K562 (cell line): ENCODE measurements around the gene B4GALT1. TPM values are rescaled to one million over a fixed set of nuclear protein-coding genes. Genes with fewer than 3 reads are reported as not detected.

Experiments
- ATAC-seq: fragments of 200-7000 bp; cut with Tn5 transposase; 3 replicates; pipeline ENCODE4 v1.9.1; 2020; ENCODE audit warnings: moderate library complexity
- BruUV-seq: library from RNA; stranded (reverse); fragments of 400-500 nt; replicated peaks from 2 replicates; lab custom pipeline; 2021; lab: Mats Ljungman, UMichigan
- CTCF ChIA-PET: fragments of 300-600 bp; formaldehyde crosslinking; extraction: SDS; loops from one replicate; lab custom pipeline; 2021; ENCODE audit warnings: low intra/inter-chr PET ratio; lab: Yijun Ruan, JAX
- POLR2A ChIA-PET: fragments of 300-600, 350-650 bp; sonication (Branson Sonifier 250); formaldehyde crosslinking; extraction: SDS; loops from one replicate; lab custom pipeline; 2021; ENCODE audit warnings: antibody characterized with exemption, inconsistent platforms; lab: Yijun Ruan, JAX
- DNase-seq, 4 experiments: peaks; one replicate each; pipeline versions ENCODE4 v3.0.0 to v3.0.0-alpha.2; 2011 to 2018; ENCODE audit warnings: low spot score in 3 of 4, mixed read lengths in 3 of 4; ENCODE audit errors: extremely low read depth in 1 of 4
- FAIRE-seq: peaks from 2 replicates; lab custom pipeline; 2011; peaks lifted over from hg19 to GRCh38; lab: Jason Lieb, UNC
- H2AFZ ChIP-seq: 2 replicates; pipeline ENCODE4 v1.6.0; 2011; ENCODE audit warnings: low read depth, low read length, control low read depth, inconsistent platforms
- H3K27ac ChIP-seq: fragments of 200-600 bp; 3 replicates; pipeline ENCODE4 v1.8.0; 2011; ENCODE audit warnings: low read depth, mild to moderate bottlenecking, control low read depth, inconsistent platforms, low read length, moderate library complexity, mixed read lengths; ENCODE audit errors: extremely low read depth
- H3K27me3 ChIP-seq, 2 experiments: fragments of 300-600 bp in 1 of 2; 2 replicates in 1 of 2; 3 replicates in 1 of 2; pipeline versions ENCODE4 v1.6.0 to v1.8.0; 2011; ENCODE audit warnings: inconsistent platforms in 2 of 2, low read length in 2 of 2, mild to moderate bottlenecking in 1 of 2, mixed read lengths in 1 of 2, moderate library complexity in 1 of 2; ENCODE audit not compliant: control insufficient read depth in 2 of 2, insufficient read depth in 2 of 2
- H3K36me3 ChIP-seq: fragments of 300-600 bp; 3 replicates; pipeline ENCODE4 v1.8.0; 2011; ENCODE audit warnings: mild to moderate bottlenecking, low read length, inconsistent platforms; ENCODE audit not compliant: control insufficient read depth, insufficient read depth
- H3K4me1 ChIP-seq, 2 experiments: fragments of 200-600 bp in 1 of 2; replicated peaks in 1 of 2; 2 replicates in 1 of 2; 3 replicates in 1 of 2; pipeline versions ENCODE4 v1.5.1 to v1.8.0; 2011; ENCODE audit warnings: inconsistent platforms in 2 of 2, low read length in 2 of 2, mild to moderate bottlenecking in 1 of 2, mixed read lengths in 1 of 2, moderate library complexity in 1 of 2; ENCODE audit not compliant: control insufficient read depth in 2 of 2, insufficient read depth in 2 of 2
- H3K4me2 ChIP-seq: 2 replicates; pipeline ENCODE4 v1.6.1; 2011; ENCODE audit warnings: low read length, control low read depth, inconsistent platforms, mixed read lengths; ENCODE audit not compliant: insufficient read depth
- H3K4me3 ChIP-seq: fragments of 200-600 bp; sonication (generic), shearing (Covaris generic); 2 replicates; pipeline ENCODE4 v1.5.1; 2016; ENCODE audit warnings: control low read depth, inconsistent platforms
- H3K79me2 ChIP-seq: fragments of 200-600 bp; 3 replicates; pipeline ENCODE4 v1.8.0; 2011; ENCODE audit warnings: low read length, inconsistent platforms; ENCODE audit not compliant: control insufficient read depth, insufficient read depth
- H3K9ac ChIP-seq, 2 experiments: 2 replicates each; pipeline versions ENCODE4 v1.6.0 to v1.6.1; 2011; ENCODE audit warnings: low read depth in 2 of 2, low read length in 2 of 2, control low read depth in 1 of 2, inconsistent platforms in 1 of 2, mild to moderate bottlenecking in 1 of 2, mixed read lengths in 1 of 2; ENCODE audit not compliant: insufficient read depth in 1 of 2
- H3K9me1 ChIP-seq: one replicate; pipeline ENCODE4 v1.6.0; 2011; ENCODE audit warnings: inconsistent platforms, mild to moderate bottlenecking, low read length, moderate library complexity; ENCODE audit not compliant: control insufficient read depth, insufficient read depth
- H3K9me3 ChIP-seq: replicated peaks from 2 replicates; pipeline ENCODE4 v1.5.1; 2011; ENCODE audit warnings: low read depth, low read length, inconsistent platforms; ENCODE audit not compliant: control insufficient read depth, insufficient read depth
- H4K20me1 ChIP-seq: replicated peaks from 2 replicates; pipeline ENCODE4 v1.6.1; 2011; ENCODE audit warnings: low read length, inconsistent platforms, mixed read lengths; ENCODE audit not compliant: control insufficient read depth, insufficient read depth
- ESRRB ChIP-seq: fragments of 250-450 bp; sonication (Bioruptor Pico); IDR thresholded peaks from 2 replicates; pipeline ENCODE4 v1.5.0; 2020; ENCODE audit warnings: mild to moderate bottlenecking, moderate library complexity, borderline replicate concordance
- ZNF583 ChIP-seq: fragments of 250-450 bp; sonication (Bioruptor Pico); IDR thresholded peaks from 2 replicates; pipeline ENCODE4 v1.4.0; 2020
- WGBS: fragments of 100-300 bp; shearing (Covaris generic); methylation state at CpG from one replicate; pipeline ENCODE4 v1.1.6; 2016; ENCODE audit warnings: low coverage, mixed read lengths; ENCODE audit not compliant: insufficient coverage; ENCODE audit errors: missing lambda C conversion rate; 5-methylcytosine and 5-hydroxymethylcytosine counted together
- in situ Hi-C: fragments of 300-500 bp; cut with MboI; formaldehyde crosslinking; loops from 4 replicates; pipeline ENCODE4 v1.15.0; 2018; ENCODE audit warnings: inconsistent platforms, mixed read lengths
- intact Hi-C: fragments of 100-400 bp; cut with micrococcal nuclease; formaldehyde crosslinking; loops from 2 replicates; pipeline ENCODE4 v1.14.2; 2022
- polyA plus RNA-seq, 8 experiments: library from polyadenylated mRNA; depleted of rRNA in 4 of 8; stranded (reverse) in 5 of 8; unstranded in 3 of 8; fragments of >200 nt; fragmentation: Nextera tagmentation in 2 of 8; fragmentation: Illumina TruSeq in 1 of 8; extraction: Ambion mirVana in 2 of 8; extraction: Trizol in 1 of 8; gene quantifications; 2 replicates each; pipeline versions ENCODE4 v1.2.1 to v1.2.3, GENCODE V29; 2011 to 2014; ENCODE audit warnings: inconsistent platforms in 1 of 8, missing spikeins in 1 of 8
- total RNA-seq, 7 experiments: library from RNA; depleted of rRNA in 6 of 7; stranded (reverse); fragments of >200 nt in 6 of 7; fragmentation: Illumina TruSeq in 2 of 7; extraction: Trizol in 2 of 7; gene quantifications; 2 replicates each; pipeline versions ENCODE4 v1.2.1 to v1.2.3, GENCODE V29; 2011 to 2021; ENCODE audit warnings: low replicate concordance in 1 of 7
- TF ChIP-seq, protein P1 (sequence below): sonication (generic); IDR thresholded peaks from 2 replicates; pipeline ENCODE4 v1.6.1; 2016
- TF ChIP-seq, protein P2 (sequence below): fragments of 250-450 bp; sonication (Bioruptor Pico); IDR thresholded peaks from 2 replicates; pipeline ENCODE4 v1.8.0; 2022; ENCODE audit warnings: moderate library complexity, mild to moderate bottlenecking, inconsistent platforms

The B4GALT1 gene
- total and polyA plus RNA-seq, 9 of the 15 experiments (the other 6 are each of a cell fraction or from before 2014, with no cell fraction given): 4.1 to 26.8 (median 7.1) TPM

DNA sequence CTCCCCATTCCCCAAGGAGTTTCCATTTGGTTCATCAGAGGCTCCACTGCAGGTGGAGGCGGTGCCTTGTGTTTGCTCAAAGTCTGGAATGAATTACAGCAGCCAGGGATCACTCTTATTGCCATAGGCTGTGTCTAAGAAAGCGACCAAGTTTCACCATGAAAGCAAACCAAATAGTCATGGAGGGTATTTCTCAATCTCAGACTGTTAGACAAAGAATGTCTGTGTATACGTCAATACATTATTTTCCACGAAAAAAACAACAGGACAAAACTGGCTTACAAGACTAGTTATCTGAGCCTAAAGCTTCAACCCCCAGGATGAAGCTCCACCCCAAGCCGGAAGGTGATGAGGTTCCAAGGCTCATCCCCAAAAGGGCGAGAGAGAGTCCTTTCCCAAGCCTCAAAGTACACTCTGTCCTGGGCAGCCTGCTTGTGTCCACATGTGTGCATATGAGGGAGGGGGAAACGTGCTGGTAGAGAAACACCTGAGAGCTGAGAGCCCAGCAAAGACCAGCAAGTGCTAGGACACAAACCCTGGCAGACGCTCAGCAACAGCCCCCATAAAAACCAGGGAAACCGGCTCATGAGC, 4.3 kb downstream of the B4GALT1 start:
- no peak overlapping the region for H3K4me3 ChIP-seq
- peak overlapping the region; percentile 11; the same call in 1 of the 2 replicates for H3K4me2 ChIP-seq
- POLR2A ChIA-PET: interaction anchor here (1.1 to 2.9 kb wide), 2 partner anchors 12 to 22 kb away, joined by 3 to 14 read pairs; no protein-coding TSS in a partner anchor
- no peaks in the 10 kb centered on the region for H3K9me3 ChIP-seq
- BruUV-seq: no TSS peak
- H3K9ac ChIP-seq: peak overlapping the region in 1 of 2 experiments; percentile 19; a peak in 1 of 4 replicates
- no peaks in the 10 kb centered on the region for H3K9me1 ChIP-seq
- CTCF ChIA-PET: no interaction called here
- peaks cover 91% of the 10 kb centered on the region for H3K79me2 ChIP-seq
- ATAC-seq (no peak), FAIRE-seq (no peak), DNase-seq (no peak)
- no peak overlapping the region for H3K27ac ChIP-seq
- peaks cover 44 to 71% of the 10 kb centered on the region in 2 experiments for H3K4me1 ChIP-seq
- H4K20me1 ChIP-seq: peaks cover 37% of the 10 kb centered on the region
- intact Hi-C loops (no loop called here), in situ Hi-C loops (no loop called here)
- TF ChIP-seq ZNF583 (CRISPR knock-in tag): no peak
- TF ChIP-seq, protein P1, sequence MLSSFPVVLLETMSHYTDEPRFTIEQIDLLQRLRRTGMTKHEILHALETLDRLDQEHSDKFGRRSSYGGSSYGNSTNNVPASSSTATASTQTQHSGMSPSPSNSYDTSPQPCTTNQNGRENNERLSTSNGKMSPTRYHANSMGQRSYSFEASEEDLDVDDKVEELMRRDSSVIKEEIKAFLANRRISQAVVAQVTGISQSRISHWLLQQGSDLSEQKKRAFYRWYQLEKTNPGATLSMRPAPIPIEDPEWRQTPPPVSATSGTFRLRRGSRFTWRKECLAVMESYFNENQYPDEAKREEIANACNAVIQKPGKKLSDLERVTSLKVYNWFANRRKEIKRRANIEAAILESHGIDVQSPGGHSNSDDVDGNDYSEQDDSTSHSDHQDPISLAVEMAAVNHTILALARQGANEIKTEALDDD: peak; percentile 24; the same call in 1 of the 2 replicates
- TF ChIP-seq, protein P2, sequence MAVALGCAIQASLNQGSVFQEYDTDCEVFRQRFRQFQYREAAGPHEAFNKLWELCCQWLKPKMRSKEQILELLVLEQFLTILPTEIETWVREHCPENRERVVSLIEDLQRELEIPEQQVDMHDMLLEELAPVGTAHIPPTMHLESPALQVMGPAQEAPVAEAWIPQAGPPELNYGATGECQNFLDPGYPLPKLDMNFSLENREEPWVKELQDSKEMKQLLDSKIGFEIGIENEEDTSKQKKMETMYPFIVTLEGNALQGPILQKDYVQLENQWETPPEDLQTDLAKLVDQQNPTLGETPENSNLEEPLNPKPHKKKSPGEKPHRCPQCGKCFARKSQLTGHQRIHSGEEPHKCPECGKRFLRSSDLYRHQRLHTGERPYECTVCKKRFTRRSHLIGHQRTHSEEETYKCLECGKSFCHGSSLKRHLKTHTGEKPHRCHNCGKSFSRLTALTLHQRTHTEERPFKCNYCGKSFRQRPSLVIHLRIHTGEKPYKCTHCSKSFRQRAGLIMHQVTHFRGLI: no peak
- no peak for TF ChIP-seq ESRRB (CRISPR knock-in tag)
- no peaks in the 10 kb centered on the region; the same call in 2 of the 3 replicates for H3K36me3 ChIP-seq
- H3K27me3 ChIP-seq: no peaks in the 10 kb centered on the region
- 48% methylated on average over 9 of the region's 9 CpGs for WGBS
- no peak overlapping the region for H2AFZ ChIP-seq
